Calu3 (cell line): ENCODE results near the gene FILIP1. TPM values are rescaled to one million over a fixed set of nuclear protein-coding genes. Genes with fewer than 3 reads are reported as not detected.

Source experiments
- BruUV-seq: library from RNA; stranded (reverse); fragments of 400-500 nt; replicated peaks from 2 replicates; lab custom pipeline; 2021; lab: Mats Ljungman, UMichigan
- CTCF ChIA-PET: fragments of 300-600 bp; sonication (Branson Sonifier 250); formaldehyde crosslinking; loops from one replicate; lab custom pipeline; 2022; ENCODE audit warnings: antibody characterized with exemption; lab: Charles Lee
- DNase-seq: peaks from one replicate; pipeline ENCODE4 v3.0.0; 2022
- H3K27ac Mint-ChIP-seq: one replicate; pipeline ENCODE4 v1.8.0; 2022; ENCODE audit warnings: mixed read lengths; ENCODE audit not compliant: unreplicated experiment
- H3K27me3 Mint-ChIP-seq: one replicate; pipeline ENCODE4 v1.8.0; 2022; ENCODE audit warnings: mixed read lengths; ENCODE audit not compliant: unreplicated experiment
- H3K36me3 Mint-ChIP-seq: one replicate; pipeline ENCODE4 v1.8.0; 2022; ENCODE audit warnings: mild to moderate bottlenecking, moderate library complexity, mixed read lengths; ENCODE audit not compliant: insufficient read depth, unreplicated experiment
- H3K4me1 Mint-ChIP-seq: one replicate; pipeline ENCODE4 v1.8.0; 2022; ENCODE audit warnings: mild to moderate bottlenecking, low read depth, mixed read lengths; ENCODE audit not compliant: unreplicated experiment
- H3K4me3 Mint-ChIP-seq: one replicate; pipeline ENCODE4 v1.8.0; 2022; ENCODE audit warnings: mild to moderate bottlenecking, low read depth, moderate library complexity, mixed read lengths; ENCODE audit not compliant: unreplicated experiment
- H3K9me3 Mint-ChIP-seq: one replicate; pipeline ENCODE4 v1.8.0; 2022; ENCODE audit warnings: low read depth, mixed read lengths; ENCODE audit not compliant: unreplicated experiment
- CTCF ChIP-seq: fragments of 200-600 bp; IDR thresholded peaks from one replicate; pipeline ENCODE4 v1.8.0; 2022; ENCODE audit warnings: antibody characterized with exemption; ENCODE audit not compliant: unreplicated experiment
- intact Hi-C: fragments of 100-400 bp; cut with micrococcal nuclease; formaldehyde crosslinking; loops from one replicate; pipeline ENCODE4 v1.10.0; 2022; ENCODE audit not compliant: unreplicated experiment
- total RNA-seq: library from RNA; stranded (reverse); gene quantifications from 2 replicates; pipeline ENCODE4 v1.2.3, GENCODE V29; 2022

Gene FILIP1
- total RNA-seq, 1 experiment from 2014 or later: not detected

- DNase-seq: no peak
- Mint-ChIP-seq H3K4me1 (no peaks in the 10 kb centered on the region), H3K9me3 (no peaks in the 10 kb centered on the region), H3K36me3 (no peaks in the 10 kb centered on the region), H3K4me3 (no peak overlapping the region), H3K27ac (no peak overlapping the region), H3K27me3 (no peaks in the 10 kb centered on the region)
- CTCF ChIA-PET: no interaction called here
- no TSS peak for BruUV-seq
- intact Hi-C loops: no loop called here
- no peak for TF ChIP-seq CTCF
Measured at GRCh38 chr6:75301537-75301936, 192.1 kb downstream of the FILIP1 start.

GRCh38 chr6:75301088-75301487 lies 192.5 kb downstream of the FILIP1 start:
- Mint-ChIP-seq H3K27me3 (no peaks in the 10 kb centered on the region), H3K9me3 (no peaks in the 10 kb centered on the region), H3K4me3 (no peak overlapping the region), H3K4me1 (no peaks in the 10 kb centered on the region), H3K36me3 (no peaks in the 10 kb centered on the region), H3K27ac (no peak overlapping the region)
- TF ChIP-seq CTCF: no peak
- CTCF ChIA-PET: no interaction called here
- intact Hi-C loops: no loop called here
- no TSS peak for BruUV-seq
- no peak for DNase-seq

GRCh38 chr6:75300531-75300855 lies 193.1 kb downstream of the FILIP1 start:
- Mint-ChIP-seq H3K4me3 (no peak overlapping the region), H3K4me1 (no peaks in the 10 kb centered on the region), H3K27me3 (no peaks in the 10 kb centered on the region), H3K36me3 (no peaks in the 10 kb centered on the region), H3K27ac (no peak overlapping the region), H3K9me3 (no peaks in the 10 kb centered on the region)
- no peak for DNase-seq
- no peak for TF ChIP-seq CTCF
- no TSS peak for BruUV-seq
- intact Hi-C loops: no loop called here
- CTCF ChIA-PET: no interaction called here

GRCh38 chr6:75299801-75300530 lies 193.6 kb downstream of the FILIP1 start:
- no TSS peak for BruUV-seq
- no peak overlapping the region for H3K27ac Mint-ChIP-seq
- intact Hi-C loops: no loop called here

More at GRCh38 chr6:75299801-75300530, 193.6 kb downstream of the FILIP1 start:
- Mint-ChIP-seq H3K4me3 (no peak overlapping the region), H3K4me1 (no peaks in the 10 kb centered on the region), H3K27me3 (no peaks in the 10 kb centered on the region), H3K9me3 (no peaks in the 10 kb centered on the region), H3K36me3 (no peaks in the 10 kb centered on the region)
- TF ChIP-seq CTCF: no peak
- no peak for DNase-seq
- CTCF ChIA-PET: interaction anchor here (0.6 kb wide), 1 partner anchor 21 kb away, joined by 5 read pairs; no protein-coding TSS in a partner anchor
